ENCODE data around the gene SF3B2.
A peak's percentile ranks its signal among the peaks of the same experiment; 100 is the strongest.
"Not testable (repeated sequence)": the region's sequence is repeated elsewhere in the genome, so short reads cannot be mapped to it uniquely, and the experiment has no call there.

Gene SF3B2

DNA sequence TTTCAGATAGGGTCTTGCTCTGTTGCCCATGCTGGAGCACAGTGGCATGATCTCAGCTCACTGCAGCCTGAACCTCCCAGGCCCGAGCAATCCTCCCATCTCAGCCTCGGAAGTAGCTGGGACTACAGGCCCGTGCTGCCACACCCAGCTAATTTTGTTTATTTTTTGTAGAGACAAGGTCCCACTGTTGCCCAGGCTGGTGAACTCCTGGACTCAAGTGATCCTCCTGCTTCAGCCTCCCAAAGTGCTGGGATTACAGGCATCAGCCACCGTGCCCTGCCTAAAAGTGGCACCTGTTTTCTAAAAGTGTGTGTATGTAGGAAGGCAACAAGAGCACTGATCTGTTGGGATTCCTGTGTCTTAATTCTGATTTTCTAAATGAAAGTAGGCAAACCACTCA lies 38.1 kb downstream of the SF3B2 start:
- Histone ChIP-seq H3K4me3 (no peak overlapping the region), H3K4me1 (peaks cover 0 to 24% (median 13%) of the 10 kb centered on the region in 10 experiments; a peak in 14 of 20 replicates)
- TF ChIP-seq Cebpa-rat (IDR thresholded peaks at IDR 0.05) = no peak

DNA sequence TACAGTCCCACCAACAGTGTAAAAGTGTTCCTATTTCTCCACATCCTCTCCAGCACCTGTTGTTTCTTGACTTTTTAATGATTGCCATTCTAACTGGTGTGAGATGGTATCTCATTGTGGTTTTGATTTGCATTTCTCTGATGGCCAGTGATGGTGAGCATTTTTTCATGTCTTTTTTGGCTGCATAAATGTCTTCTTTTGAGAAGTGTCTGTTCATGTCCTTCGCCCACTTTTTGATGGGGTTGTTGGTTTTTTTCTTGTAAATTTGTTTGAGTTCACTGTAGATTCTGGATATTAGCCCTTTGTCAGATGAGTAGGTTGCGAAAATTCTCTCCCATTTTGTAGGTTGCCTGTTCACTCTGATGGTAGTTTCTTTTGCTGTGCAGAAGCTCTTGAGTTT lies 40.0 kb downstream of the SF3B2 start:
- peaks cover 0 to 22% (median 13%) of the 10 kb centered on the region in 11 experiments; a peak in 19 of 22 replicates for H3K9me3 ChIP-seq (replicated peaks in 1 of 11)
- peaks cover 0 to 23% (median 11%) of the 10 kb centered on the region in 11 experiments; a peak in 12 of 22 replicates for H3K36me3 ChIP-seq
- peaks cover 0 to 27% (median 6%) of the 10 kb centered on the region in 11 experiments; a peak in 9 of 22 replicates for H4K20me1 ChIP-seq
- H3K27me3 ChIP-seq, H3K27ac ChIP-seq, H3K9ac ChIP-seq, H3K4me2 ChIP-seq, H3K4me3 ChIP-seq: not testable (repeated sequence)
- H3K4me1 ChIP-seq = peaks cover 0 to 15% (median 11%) of the 10 kb centered on the region in 10 experiments; a peak in 14 of 20 replicates

More for the DNA sequence above, 38.1 kb downstream of the SF3B2 start:
- Histone ChIP-seq H3K4me2 (no peak overlapping the region), H3K27ac (no peak overlapping the region), H3K27me3 (no peaks in the 10 kb centered on the region), H3K9me3 (replicated peaks in 1 of 11) (peaks cover 0 to 22% (median 13%) of the 10 kb centered on the region in 11 experiments; a peak in 19 of 22 replicates), H3K36me3 (peaks cover 0 to 23% (median 11%) of the 10 kb centered on the region in 11 experiments; a peak in 12 of 22 replicates), H4K20me1 (peaks cover 0 to 33% (median 7%) of the 10 kb centered on the region in 11 experiments; a peak in 7 of 22 replicates), H3K9ac (no peak overlapping the region)

DNA sequence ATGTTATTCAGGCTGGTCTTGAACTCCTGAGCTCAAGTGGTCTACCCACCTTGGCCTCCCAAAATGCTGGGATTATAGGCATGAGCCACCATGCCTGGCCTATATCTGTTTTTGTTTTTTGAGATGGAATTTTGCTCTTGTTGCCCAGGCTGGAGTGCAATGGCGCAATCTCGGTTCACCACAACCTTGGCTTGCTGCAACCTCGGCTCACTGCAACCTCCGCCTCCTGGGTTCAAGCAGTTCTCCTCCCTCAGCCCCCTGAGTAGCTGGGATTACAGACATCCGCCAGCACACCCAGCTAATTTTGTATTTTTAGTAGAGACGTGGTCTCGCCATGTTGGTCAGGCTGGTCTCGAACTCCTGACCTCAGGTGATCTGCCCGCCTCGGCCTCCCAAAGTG lies 47.6 kb downstream of the SF3B2 start:
- not testable (repeated sequence) for H3K36me3 ChIP-seq; H3K4me3 ChIP-seq; H3K9me3 ChIP-seq (replicated peaks in 1 of 11); H3K9ac ChIP-seq; H3K27me3 ChIP-seq
- Histone ChIP-seq H4K20me1 (peaks cover 0 to 28% (median 0%) of the 10 kb centered on the region in 11 experiments; a peak in 6 of 22 replicates), H3K27ac (0 out of 22 replicates have a peak overlapping the region, but pooled peaks of 1 of the 11 experiments have one; percentile 56), H3K4me1 (peaks cover 17 to 28% (median 25%) of the 10 kb centered on the region in 10 experiments), H3K4me2 (peak overlapping the region in 9 of 11 experiments; percentile 10 to 80 (median 69); a peak in 12 of 22 replicates)

DNA sequence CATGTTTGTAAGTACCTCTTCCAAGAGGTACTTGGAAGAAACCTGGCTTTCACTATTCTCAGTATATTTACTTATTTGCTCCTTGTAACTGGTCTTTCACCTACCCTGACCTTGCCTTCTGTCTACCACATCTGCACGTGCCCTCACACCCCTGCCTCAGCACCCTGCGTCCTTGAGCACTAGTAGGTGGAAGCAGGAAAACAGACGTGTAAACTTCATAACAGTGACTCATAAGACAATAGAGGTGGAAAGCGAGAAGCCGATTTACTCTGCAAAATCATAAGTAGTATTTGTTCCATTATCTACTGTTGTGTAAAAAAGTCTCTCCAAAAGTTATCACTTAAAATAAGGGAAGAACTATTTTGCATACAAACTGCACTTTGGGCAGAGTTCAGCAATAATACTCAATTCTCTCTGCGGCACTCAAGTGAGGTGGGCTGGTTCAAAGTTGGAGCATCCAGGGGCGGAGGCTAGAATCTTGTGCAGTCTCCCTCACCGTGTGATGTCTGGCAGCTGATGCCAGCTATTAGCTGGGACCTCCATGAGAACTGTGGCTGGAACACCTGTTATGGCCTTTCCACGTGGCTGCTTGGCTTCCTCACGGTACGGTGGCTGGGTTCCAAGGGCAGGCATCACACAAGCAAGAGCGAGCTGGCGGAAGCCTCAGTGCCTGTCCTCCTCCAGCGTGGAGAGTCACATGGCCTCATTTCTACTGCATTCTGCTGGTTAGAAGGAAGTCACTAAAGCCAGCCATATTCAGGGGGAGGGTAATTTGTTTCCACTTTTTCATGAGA lies 48.3 kb downstream of the SF3B2 start:
- Histone ChIP-seq H3K4me2 (peak overlapping the region; percentile 26 to 80 (median 68)), H3K4me3 (no peak overlapping the region), H3K27me3 (no peaks in the 10 kb centered on the region), H3K9ac (peak overlapping the region in 3 of 11 experiments; percentile 13 to 43 (median 33); a peak in 2 of 22 replicates), H3K9me3 (replicated peaks in 1 of 11) (no peaks in the 10 kb centered on the region), H4K20me1 (peaks cover 0 to 36% (median 0%) of the 10 kb centered on the region in 11 experiments; a peak in 7 of 22 replicates), H3K27ac (peak overlapping the region in 7 of 11 experiments; percentile 23 to 57 (median 45); a peak in 10 of 22 replicates), H3K36me3 (0 out of 22 replicates have a peak, but pooled peaks cover 0 to 7% (median 0%) of the 10 kb centered on the region in 11 experiments), H3K4me1 (peaks cover 17 to 28% (median 24%) of the 10 kb centered on the region in 10 experiments)
- TF ChIP-seq Cebpa-rat (IDR thresholded peaks at IDR 0.05) = no peak

GRCh38 chr11:66101066-66101464 lies 48.9 kb downstream of the SF3B2 start:
- Histone ChIP-seq H3K4me3 (no peak overlapping the region), H3K36me3 (peaks cover 0 to 9% (median 3%) of the 10 kb centered on the region in 11 experiments; a peak in 4 of 22 replicates), H3K9me3 (replicated peaks in 1 of 11) (no peaks in the 10 kb centered on the region), H3K9ac (0 out of 22 replicates have a peak overlapping the region, but pooled peaks of 1 of the 11 experiments have one; percentile 33), H3K4me1 (peaks cover 17 to 28% (median 24%) of the 10 kb centered on the region in 10 experiments), H3K4me2 (peak overlapping the region; percentile 26 to 80 (median 68); a peak in 21 of 22 replicates), H3K27me3 (no peaks in the 10 kb centered on the region), H4K20me1 (peaks cover 0 to 39% (median 5%) of the 10 kb centered on the region in 11 experiments; a peak in 7 of 22 replicates), H3K27ac (peak overlapping the region in 6 of 11 experiments; percentile 6 to 57 (median 49); a peak in 6 of 22 replicates)
- TF ChIP-seq Cebpa-rat (IDR thresholded peaks at IDR 0.05) = no peak

DNA sequence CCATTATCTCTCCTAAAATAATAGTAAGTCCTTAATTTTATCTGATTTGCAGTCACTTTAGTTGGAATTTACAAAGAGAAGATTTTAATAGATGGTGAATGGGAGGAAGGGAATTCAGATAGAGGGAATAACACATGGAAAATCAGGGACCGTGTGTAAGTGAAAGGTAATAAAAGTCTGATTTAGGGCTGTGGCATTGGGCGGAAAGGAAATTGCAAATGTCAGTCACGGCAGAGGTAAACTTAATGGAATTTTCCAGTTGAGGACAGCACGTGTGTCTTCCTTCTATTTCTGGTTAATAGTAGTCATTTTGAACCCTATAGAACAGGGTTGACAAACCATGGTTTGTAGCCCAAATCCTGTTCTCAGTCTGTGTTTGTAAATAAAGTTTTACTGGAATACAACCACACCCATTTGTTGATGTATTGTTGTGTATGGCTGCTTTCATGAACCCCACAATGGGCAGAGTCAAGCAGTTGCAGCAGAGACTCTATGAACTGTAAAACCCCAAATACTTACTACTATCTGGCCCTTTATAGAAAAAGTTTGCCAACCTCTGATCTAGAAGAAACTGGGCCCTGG lies 52.0 kb downstream of the SF3B2 start:
- Histone ChIP-seq H3K36me3 (peaks cover 0 to 12% (median 8%) of the 10 kb centered on the region in 11 experiments; a peak in 6 of 22 replicates), H3K27ac (no peak overlapping the region), H3K4me1 (peaks cover 17 to 37% (median 27%) of the 10 kb centered on the region in 10 experiments), H3K4me2 (no peak overlapping the region), H3K9me3 (replicated peaks in 1 of 11) (no peaks in the 10 kb centered on the region), H4K20me1 (peaks cover 0 to 50% (median 13%) of the 10 kb centered on the region in 11 experiments; a peak in 15 of 22 replicates), H3K4me3 (no peak overlapping the region), H3K27me3 (no peaks in the 10 kb centered on the region), H3K9ac (no peak overlapping the region)
- no peak for TF ChIP-seq Cebpa-rat (IDR thresholded peaks at IDR 0.05)

DNA sequence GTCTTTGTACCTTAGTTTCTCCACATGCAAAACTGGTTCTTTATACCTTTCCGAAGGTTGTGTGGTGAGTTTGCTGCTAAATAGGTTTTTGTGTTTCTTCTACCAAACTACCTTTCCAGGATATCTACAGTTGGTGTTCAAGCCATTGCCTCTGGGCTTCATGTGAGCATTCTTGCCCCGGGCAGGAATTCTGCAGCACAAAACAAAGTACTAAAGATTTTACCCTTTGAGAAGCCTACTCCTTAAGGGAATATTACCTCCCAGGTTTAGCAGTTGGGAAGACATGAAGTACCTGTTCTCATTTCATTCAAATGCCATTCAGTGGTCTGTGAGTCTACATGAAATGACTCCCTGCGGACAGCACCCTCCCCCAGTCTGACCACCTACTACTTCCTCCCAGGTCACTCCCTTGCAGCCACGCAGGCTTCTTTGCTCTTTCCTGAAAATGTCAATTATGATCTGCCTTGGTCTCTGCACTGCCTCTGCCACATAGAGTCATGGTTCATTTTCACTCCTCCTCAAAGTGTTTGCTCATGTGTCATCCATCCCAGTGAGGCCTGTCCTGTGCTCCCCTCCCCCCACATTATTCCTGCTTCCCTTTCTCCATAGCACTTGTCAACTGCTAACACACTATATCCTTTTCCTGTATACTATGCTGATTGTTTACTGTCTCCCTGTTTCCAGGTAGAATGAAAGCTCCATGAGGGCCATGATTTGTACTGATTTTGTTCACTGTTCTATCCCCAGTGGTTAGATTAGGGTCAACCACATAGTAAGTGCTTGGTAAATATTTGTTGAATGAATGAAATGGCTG lies 54.8 kb downstream of the SF3B2 start:
- peaks cover 0 to 12% (median 8%) of the 10 kb centered on the region in 11 experiments; a peak in 6 of 22 replicates for H3K36me3 ChIP-seq
- H4K20me1 ChIP-seq = peaks cover 3 to 79% (median 33%) of the 10 kb centered on the region in 11 experiments; a peak in 18 of 22 replicates
- no peak overlapping the region for H3K27ac ChIP-seq
- no peaks in the 10 kb centered on the region for H3K9me3 ChIP-seq (replicated peaks in 1 of 11)
- H3K4me3 ChIP-seq = no peak overlapping the region
- no peaks in the 10 kb centered on the region for H3K27me3 ChIP-seq
- no peak overlapping the region for H3K9ac ChIP-seq
- peaks cover 15 to 26% (median 19%) of the 10 kb centered on the region in 10 experiments for H3K4me1 ChIP-seq
- peak overlapping the region in 3 of 11 experiments; percentile 12 to 51 (median 19); a peak in 3 of 22 replicates for H3K4me2 ChIP-seq
- no peak for TF ChIP-seq Cebpa-rat (IDR thresholded peaks at IDR 0.05)

All from BLaER1 treated with 17β-estradiol and CSF1 and Interleukin-3, amounts not matched to agents 10 nM and 100 nM (cell line).